Activated CD4-positive, alpha-beta T cell treated with anti-CD3 and anti-CD28 coated beads, Interleukin-2, Interleukin-6, amounts not matched to agents 100 ng/mL and 50 ng/mL, durations not matched to agents 16 hours and 8 hours (primary cell): ENCODE data around the gene GSTA2.
"Not testable (repeated sequence)": the region's sequence is repeated elsewhere in the genome, so short reads cannot be mapped to it uniquely, and the experiment has no call there.

Source experiments
- DNase-seq: peaks from one replicate; pipeline ENCODE4 v3.0.0-alpha.2; 2020

Gene GSTA2

DNA sequence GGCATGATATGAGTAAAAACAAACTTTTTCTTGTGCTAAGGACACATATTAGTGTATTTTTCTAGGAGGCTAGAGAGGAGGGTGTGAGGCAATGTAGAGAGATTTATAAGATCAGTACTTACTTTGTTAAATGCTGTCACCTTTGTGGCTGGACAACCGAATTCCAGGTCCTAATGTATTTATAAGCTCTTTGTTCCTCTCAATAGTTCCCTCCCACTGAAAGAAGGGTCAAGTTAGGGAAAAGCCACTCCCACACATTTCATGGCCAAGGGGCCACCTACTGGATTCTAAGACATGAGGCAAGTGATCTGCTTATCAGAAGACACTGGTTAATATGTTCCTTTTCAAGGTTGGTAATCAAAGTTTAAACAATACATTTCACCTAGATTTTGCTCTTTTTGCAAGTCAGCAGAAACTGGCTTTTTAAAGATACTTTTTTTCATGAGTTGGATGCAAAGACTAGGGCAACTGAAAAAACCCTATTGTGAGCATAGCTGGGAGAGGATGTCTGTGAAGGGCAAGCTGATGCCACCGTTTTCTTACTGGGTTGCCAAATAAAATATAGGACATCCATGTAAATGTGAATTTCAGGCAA lies at the start of gene GSTA2:
GSTA2 (minus strand) TSS at position 154 of the 595 bp plus-strand sequence. CDS start 5,528 bp downstream, outside the sequence.
- not testable (repeated sequence) for DNase-seq

DNA sequence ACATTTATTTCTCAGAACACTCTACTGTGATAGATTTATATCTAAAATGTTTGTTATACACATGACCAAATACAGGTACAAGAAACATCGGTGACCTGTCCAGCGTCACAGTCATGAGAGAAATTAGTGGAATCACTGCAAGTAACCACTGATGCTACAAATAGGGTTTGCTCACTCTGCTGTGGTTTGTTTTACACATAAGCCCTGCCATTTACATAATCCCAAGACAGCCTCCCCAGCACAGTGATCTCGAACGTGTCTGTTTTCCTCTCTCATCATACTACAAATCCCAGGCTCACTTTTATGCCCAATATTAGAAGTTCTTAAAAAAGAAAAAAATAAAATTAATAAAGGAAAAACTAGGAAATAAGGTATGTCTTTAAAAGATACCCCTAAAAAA lies 46.5 kb upstream of the GSTA2 start:
- not testable (repeated sequence) for DNase-seq

DNA sequence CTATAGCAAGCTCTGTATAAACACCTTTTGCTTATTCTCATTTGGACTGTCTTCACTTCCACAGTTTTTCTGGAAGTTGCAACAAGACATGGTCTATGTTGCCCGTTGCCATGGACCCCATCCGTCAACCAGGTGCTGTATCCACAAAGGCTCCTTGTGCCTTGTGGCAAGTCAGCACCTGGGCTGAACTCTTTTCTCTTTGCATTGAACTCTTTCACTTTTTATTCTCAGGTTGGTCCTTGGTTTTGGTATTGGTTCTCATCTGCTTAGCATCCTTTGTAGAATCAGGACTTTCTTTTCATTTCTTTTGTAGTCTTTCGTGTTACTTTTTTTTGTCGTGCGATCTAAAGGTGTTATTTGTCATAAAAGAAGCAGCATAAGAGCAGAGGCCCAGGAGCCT lies 45.4 kb upstream of the GSTA2 start:
- DNase-seq = no peak

DNA sequence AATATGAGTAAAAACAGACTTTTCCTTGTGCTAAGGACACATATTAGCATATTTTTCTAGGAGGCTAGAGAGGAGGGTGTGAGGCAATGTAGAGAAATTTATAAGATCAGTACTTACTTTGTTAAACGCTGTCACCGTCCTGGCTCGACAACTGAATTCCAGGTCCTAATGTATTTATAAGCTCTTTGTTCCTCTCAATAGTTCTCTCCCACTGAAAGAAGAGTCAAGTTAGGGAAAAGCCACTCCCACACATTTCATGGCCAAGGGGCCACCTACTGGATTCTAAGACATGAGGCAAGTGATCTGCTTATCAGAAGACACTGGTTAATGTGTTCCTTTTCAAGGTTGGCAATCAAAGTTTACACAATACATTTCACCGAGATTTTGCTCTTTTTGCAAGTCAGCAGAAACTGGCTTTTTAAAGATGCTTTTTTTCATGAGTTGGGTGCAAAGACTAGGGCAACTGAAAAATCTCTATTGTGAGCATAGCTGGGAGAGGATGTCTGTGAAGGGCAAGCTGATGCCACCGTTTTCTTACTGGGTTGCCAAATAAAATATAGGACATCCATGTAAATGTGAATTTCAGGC lies 40.5 kb upstream of the GSTA2 start, which contains the start of gene GSTA1:
GSTA1 (minus strand) TSS at position 149 of the 588 bp plus-strand sequence. CDS start 4,549 bp downstream, outside the sequence.
- DNase-seq = not testable (repeated sequence)

DNA sequence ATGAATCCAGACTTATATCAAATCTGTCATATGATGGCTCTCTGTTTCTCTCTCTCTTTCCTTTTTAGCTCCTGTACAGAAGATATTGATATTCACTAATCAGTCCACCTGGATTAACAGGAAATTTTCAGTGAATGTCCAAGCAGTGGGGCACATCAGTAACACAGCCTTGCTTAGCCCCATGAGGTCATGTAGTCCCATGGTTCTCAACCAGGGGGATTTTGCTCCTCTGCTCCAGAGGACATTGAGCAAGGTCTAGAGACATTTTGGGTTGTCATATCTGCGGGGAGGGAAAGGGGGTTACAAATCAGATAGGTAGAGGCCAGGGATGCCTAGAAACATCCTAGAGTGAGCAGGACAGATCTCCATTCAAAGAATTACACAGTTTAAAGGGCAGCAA lies 39.5 kb upstream of the GSTA2 start:
- no peak for DNase-seq

DNA sequence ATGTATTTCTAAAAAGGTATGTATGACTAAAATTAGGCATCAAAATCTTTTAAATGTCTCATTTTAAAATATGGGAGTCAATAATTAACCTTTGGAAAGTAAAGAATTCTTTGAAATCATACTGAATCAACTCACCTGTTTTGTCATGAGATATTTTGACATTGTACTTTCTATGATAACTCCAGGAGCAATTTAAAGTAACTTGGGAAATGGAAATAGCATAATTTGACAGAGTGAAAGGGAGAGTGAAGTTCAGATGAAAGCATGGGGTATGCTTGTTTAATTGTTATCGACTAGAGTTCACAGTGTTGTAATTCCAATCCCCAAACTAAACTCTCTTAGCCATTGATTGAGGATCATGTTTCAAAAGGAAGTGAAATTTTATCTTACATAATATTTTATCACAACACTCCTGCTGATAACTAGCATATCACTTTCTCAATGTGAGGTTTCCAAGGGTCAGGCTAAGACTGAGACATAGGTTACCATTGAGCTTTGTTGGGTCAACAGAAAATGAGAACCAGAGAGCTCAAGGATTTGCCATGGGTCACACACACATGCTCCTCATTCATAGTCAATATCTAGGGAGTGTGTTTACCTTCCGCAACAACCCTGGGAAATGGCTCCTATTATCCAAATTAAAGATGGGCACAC lies 38.0 kb upstream of the GSTA2 start:
- DNase-seq = no peak

DNA sequence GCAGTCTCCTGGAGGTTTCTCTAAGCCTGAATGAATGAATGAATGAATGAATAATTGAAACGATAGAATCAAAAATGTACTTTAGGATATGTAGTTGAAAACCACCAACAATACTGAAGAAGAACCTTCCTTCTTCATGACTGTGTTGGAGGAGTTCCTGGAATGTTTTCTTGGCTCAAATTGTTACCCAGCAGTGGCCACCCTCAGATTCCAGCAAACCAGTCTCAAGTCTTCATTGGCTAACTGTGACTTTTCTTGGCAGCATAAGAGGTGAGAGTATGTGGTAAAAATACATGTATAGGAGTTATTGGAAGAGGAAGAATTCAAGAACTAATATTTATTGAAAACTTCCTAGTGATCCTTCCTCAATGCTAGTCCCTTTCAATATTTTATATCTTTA lies 36.0 kb upstream of the GSTA2 start:
- not testable (repeated sequence) for DNase-seq

DNA sequence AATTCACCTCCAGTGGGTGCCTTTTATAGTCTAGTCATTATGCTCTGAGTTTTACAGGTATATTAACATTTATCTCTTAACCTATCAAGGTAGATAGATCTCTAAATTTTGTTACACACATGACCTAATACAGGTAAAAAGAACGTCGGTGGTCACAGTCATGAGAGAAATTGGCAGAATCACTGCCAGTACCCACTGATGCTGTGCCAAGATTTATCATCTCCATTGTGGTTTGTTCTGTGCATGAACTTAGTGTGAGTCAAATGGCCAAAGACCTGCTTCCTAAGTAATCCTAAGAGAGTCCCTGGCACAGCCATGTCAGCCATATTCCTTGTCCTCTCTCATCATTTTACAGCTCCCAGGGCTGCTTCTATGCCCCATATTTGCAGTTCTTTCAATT lies 31.1 kb upstream of the GSTA2 start:
- not testable (repeated sequence) for DNase-seq

DNA sequence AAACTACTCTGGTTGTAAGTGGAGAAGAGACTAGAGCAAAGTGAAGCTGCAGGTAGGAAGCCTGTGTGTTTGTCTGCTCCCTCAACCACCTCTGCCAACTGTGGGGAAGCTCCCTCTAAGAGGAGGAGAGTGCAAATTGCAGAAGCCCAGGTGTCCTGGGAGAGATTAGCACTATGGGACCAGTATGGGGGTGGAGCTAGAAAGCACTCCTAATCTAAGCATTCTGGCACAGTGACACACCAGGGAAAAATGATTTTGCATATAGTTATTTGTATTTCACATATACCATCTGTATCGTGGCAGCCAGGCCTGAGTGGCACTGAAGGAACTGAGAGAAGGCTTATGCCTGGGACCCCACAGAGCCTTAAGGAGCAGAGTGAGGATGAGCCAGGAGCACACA lies 27.6 kb upstream of the GSTA2 start:
- no peak for DNase-seq

DNA sequence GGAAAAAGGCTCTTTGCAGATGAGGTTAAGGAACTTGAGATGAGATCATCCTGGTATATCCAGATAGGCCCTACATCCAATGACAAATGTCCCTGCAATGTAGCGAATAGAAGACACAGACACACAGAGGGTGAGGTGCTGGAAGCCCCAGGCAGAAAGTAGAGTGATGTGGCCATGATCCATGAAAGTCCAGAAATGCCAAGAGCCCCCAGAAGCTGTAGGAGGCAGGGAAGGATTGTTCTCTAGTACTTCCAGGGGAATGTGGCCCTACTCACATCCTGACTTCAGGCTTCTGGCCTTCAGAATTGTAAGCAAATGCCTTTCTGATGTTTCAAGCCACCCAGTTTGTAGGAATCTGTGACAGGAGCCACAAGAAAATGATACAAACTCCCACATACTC lies 26.4 kb upstream of the GSTA2 start:
- not testable (repeated sequence) for DNase-seq

DNA sequence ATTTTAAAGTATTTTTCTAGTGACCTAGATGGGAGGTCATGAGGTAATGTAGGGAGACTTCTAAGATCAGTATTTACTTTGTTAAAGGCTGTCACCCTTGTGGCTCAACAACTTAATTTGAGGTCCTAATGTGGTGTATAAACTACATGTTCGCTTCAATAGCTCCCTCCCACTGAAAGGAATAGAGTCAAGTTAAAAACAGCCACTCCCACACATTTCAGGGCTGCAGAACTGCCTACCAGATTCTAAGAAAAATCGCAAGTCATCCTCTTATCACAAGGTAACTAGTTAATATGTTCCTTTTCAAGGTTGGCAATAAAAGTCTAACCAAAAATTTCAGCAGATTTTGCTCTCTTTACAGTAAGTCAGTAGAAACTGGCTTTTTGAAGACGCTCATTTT lies 25.2 kb upstream of the GSTA2 start:
- DNase-seq = no peak

DNA sequence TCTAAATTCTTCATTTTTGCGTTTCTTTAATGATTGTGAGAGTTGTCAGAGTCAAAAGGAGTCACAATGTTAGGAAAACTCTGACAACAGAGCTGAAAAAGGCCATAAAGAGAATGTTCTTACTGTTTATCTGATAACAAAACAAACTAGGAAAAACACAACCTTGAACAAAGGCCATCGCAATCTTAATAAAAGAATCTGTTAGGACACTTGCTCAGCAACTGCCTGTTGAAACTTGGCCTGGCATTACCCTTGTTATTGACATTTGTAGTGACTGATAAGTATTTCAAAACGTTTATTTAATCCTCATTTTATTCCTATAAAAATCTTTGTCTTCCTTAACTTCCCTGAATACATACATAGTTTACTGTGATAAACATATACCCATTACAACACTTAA lies 24.6 kb upstream of the GSTA2 start:
- no peak for DNase-seq

DNA sequence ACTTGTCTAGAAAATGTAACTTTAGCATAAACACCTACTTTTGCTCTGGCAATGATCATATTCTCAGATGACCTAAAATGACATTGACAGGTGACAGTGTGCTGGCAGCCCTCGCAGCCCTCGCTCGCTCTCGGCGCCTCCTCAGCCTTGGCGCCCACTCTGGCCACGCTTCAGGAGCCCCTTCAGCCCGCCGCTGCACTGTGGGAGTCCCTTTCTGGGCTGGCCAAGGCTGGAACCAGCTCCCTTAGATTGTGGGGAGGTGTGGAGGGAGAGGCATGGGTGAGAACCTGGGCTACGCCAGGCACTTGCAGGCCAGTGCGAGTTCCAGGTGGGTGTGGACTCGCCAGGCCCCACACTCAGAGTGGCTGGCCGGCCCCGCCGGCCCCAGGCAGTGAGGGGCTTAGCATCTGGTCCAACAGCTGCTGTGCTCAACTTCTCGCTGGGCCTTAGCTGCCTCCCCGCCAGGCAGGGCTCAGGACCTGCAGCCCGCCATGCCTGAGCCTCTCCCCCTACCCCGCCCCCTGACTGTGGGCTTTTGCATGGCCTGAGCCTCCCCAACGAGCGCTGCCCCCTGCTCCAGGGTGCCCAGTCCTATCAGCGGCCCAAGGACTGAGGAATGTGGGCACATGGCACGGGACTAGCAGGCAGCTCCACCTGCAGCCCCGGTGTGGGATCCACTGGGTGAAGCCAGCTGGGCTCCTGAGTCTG lies 23.1 kb upstream of the GSTA2 start:
- DNase-seq = no peak

DNA sequence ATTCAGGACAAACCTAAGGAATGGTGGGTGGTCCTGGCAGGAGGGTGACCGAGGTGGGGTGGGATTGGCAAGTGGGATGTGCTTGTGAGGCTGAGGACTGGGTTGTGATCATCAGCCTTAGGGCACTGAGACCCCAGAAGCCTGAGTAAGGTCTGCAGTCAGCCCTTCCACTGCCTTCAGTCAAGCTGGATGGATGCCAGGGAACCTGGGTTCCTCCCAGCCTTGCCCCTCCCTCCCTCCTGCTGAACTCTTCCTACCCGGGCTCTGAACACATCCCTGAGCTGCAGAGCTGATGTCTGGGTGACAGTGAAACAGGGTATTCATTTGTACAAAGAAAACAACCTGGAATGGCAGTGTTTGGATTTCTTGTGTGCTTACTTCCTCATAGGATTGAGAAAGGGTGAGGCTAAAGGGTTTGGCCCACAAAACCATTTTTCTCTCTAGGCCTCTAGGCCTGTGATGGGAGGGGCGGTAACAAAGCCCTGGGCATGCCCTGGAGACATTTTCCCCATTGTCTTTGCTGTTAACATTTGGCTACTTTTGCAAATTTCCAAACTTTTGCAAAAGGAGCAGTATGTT lies 19.5 kb upstream of the GSTA2 start:
- DNase-seq = not testable (repeated sequence)

DNA sequence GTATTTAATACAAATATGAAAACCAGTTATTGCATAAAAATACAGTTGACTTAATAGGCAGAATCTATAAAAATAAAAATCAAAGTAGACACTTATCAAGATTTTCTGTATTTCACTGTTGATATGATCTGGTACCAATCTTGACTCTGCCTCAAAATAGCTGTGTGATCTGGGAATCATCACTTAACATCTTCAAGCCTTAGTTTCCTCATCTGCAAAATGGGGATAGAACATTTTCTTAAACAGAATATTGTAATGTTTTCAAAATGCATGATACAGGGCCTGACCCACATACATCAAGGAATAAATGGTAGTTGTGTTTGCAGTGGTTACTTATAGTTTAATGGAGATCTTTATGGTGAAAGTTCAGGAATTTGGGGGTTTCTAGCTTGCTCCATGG lies 18.9 kb upstream of the GSTA2 start:
- DNase-seq = not testable (repeated sequence)

DNA sequence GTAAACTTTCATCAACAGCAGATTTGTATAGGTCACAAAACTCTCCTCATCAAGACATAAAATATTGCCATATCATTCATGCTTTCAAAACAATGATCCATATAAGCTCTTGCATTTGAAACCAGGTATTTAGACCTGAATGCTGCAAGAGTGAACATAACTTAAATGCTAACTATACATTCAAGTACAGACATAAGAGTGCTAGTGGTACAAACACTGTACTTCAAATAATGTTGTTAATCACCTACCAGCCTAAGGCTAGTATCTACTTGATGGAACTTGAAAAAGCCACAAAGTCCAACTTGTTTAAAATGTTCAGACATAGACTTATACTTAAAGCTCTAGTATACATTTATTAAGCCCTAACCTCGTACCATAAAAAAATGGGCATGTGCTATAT lies 16.0 kb upstream of the GSTA2 start:
- no peak for DNase-seq

DNA sequence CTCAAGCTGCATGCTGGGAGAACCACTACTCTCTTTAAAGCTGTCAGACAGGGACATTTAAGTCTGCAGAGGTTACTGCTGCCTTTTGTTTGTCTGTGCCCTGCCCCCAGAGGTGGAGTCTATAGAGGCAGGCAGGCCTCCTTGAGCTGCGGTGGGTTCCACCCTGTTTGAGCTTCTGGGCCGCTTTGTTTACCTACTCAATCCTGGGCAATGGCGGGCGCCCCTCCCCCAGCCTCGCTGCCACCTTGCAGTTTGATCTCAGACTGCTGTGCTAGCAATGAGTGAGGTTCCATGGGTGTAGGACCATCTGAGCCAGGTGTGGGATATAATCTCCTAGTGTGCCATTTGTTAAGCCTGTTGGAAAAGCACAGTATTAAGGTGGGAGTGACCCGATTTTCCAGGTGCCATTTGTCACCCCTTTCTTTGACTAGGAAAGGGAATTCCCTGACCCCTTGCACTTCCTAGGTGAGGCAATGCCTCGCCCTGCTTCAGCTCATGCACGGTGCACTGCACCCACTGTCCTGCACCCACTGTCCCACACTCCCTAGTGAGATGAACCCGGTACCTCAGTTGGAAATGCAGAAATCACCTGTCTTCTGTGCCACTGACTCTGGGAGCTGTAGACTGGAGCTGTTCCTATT lies 13.6 kb upstream of the GSTA2 start:
- not testable (repeated sequence) for DNase-seq

DNA sequence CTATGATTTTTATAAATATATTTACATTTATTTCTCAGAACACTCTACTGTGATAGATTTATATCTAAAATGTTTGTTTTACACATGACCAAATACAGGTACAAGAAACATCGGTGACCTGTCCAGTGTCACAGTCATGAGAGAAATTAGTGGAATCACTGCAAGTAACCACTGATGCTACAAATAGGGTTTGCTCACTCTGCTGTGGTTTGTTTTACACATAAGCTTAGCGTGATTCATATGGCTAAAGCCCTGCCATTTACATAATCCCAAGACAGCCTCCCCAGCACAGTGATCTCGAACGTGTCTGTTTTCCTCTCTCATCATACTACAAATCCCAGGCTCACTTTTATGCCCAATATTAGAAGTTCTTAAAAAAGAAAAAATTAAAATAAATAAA lies 6.1 kb upstream of the GSTA2 start:
- DNase-seq = not testable (repeated sequence)

DNA sequence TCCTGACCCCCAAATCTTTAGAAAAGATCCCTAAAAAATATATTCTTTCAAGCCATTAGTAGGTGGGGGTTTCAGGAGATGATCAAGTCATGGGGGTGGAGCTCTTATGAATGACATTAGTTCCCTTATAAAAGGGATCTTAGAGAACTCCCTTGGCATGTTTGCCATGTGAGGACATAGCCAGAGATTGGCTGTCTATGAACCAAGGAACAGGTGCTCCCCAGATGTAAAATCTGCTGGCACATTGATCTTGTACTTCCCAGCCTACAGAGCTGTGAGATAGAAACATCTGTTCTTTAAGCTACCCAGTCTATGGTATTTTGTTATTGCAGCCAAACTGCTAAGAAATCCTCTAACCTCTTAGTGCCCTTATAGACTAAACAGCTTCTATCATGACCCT lies 4.4 kb upstream of the GSTA2 start:
- not testable (repeated sequence) for DNase-seq

DNA sequence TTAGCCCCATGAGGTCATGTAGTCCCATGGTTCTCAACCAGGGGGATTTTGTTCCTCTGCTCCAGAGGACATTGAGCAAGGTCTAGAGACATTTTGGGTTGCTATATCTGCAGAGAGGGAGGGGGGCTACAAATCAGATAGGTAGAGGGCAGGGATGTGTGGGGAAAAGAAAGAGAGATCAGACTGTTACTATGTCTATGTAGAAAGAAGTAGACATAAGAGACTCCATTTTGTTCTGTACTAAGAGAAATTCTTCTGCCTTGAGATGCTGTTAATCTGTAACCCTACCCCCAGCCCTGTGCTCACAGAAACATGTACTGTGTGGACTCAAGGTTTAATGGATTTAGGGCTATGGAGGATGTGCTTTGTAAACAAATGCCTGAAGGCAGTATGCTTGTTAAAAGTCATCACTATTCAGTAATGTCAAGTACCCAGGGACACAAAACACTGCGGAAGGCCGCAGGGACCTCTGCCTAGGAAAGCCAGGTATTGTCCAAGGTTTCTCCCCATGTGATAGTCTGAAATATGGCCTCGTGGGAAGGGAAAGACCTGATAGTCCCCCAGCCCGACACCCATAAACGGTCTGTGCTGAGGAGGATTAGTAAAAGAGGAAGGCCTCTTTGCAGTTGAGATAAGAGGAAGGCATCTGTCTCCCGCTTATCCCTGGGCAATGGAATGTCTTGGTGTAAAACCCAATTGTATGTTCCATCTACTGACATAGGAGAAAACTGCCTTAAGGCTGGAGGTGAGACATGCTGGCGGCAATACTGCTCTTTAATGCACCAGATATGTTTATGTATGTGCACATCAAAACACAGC lies 1.4 kb downstream of the GSTA2 start:
- DNase-seq = not testable (repeated sequence)

DNA sequence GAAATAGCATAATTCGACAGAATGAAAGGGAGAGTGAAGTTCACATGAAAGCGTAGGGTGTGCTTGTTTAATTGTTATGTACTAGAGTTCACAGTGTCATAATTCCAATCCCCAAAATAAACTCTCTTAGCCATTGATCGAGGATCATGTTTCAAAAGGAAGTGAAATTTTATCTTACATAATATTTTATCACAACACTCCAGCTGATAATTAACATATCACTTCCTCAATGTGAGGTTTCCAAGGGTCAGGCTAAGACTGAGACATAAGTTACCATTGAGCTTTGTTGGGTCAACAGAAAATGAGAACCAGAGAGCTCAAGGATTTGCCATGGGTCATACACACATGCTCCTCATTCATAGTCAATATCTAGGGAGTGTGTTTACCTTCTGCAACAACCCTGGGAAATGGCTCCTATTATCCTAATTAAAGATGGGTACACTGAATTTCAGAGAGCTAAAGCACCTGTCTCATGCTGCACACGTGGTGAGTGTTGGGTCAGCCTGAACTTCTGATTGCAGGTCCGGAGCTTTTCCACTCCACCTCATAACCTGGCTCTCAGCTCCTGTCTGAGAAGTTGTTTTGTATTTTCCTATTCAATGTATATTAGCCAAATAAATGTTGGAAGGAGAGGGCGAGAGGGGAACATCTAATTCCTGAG lies 3.0 kb downstream of the GSTA2 start:
- DNase-seq = no peak
